SK-N-SH treated with all-trans-retinoic acid at 6 μM for 48 hours (cell line): ENCODE measurements around the gene STX19.

ENCODE experiments used
- ATAC-seq: fragments of 200-7000 bp; cut with Tn5 transposase; 3 replicates; pipeline ENCODE4 v1.9.1; 2020; ENCODE audit warnings: mild to moderate bottlenecking, moderate library complexity
- BACH2 ChIP-seq: fragments of 250-450 bp; sonication (Bioruptor Pico); IDR thresholded peaks from 2 replicates; pipeline ENCODE4 v1.9.0; 2021; ENCODE audit warnings: mild to moderate bottlenecking, borderline replicate concordance
- CREB5 ChIP-seq: fragments of 250-450 bp; sonication (Bioruptor Pico); IDR thresholded peaks from 2 replicates; pipeline ENCODE4 v1.5.1; 2020; ENCODE audit warnings: low read depth, mild to moderate bottlenecking, moderate library complexity
- CSDC2 ChIP-seq: fragments of 250-450 bp; sonication (Bioruptor Pico); IDR thresholded peaks from 2 replicates; pipeline ENCODE4 v1.5.0; 2020; ENCODE audit warnings: mild to moderate bottlenecking, moderate library complexity
- CSRNP3 ChIP-seq: fragments of 250-450 bp; sonication (Bioruptor Pico); IDR thresholded peaks from 2 replicates; pipeline ENCODE4 v1.5.1; 2021; ENCODE audit warnings: mild to moderate bottlenecking, moderate library complexity
- ESRRG ChIP-seq: fragments of 250-450 bp; sonication (Bioruptor Pico); IDR thresholded peaks from 2 replicates; pipeline ENCODE4 v1.6.1; 2021; ENCODE audit warnings: mild to moderate bottlenecking
- GLIS3 ChIP-seq: fragments of 250-450 bp; sonication (Bioruptor Pico); IDR thresholded peaks from 2 replicates; pipeline ENCODE4 v1.5.0; 2020; ENCODE audit warnings: mild to moderate bottlenecking, moderate library complexity
- ISL1 ChIP-seq: fragments of 250-450 bp; sonication (Bioruptor Pico); IDR thresholded peaks from 2 replicates; pipeline ENCODE4 v2.1.2; 2022; ENCODE audit warnings: mild to moderate bottlenecking, moderate library complexity
- OSR1 ChIP-seq: fragments of 250-450 bp; sonication (Bioruptor Pico); IDR thresholded peaks from 2 replicates; pipeline ENCODE4 v1.8.0; 2022; ENCODE audit warnings: moderate library complexity, mild to moderate bottlenecking, inconsistent platforms
- POU6F1 ChIP-seq: fragments of 250-450 bp; sonication (Bioruptor Pico); IDR thresholded peaks from 2 replicates; pipeline ENCODE4 v1.8.0; 2021; ENCODE audit warnings: low read depth, mild to moderate bottlenecking, moderate library complexity, borderline replicate concordance
- PPARA ChIP-seq: fragments of 250-450 bp; sonication (Bioruptor Pico); IDR thresholded peaks from 2 replicates; pipeline ENCODE4 v1.5.0; 2020; ENCODE audit warnings: mild to moderate bottlenecking, borderline replicate concordance
- RARB ChIP-seq: fragments of 250-450 bp; sonication (Bioruptor Pico); IDR thresholded peaks from 2 replicates; pipeline ENCODE4 v1.8.0; 2021; ENCODE audit warnings: mild to moderate bottlenecking, moderate library complexity
- SNAI2 ChIP-seq: fragments of 250-450 bp; sonication (Bioruptor Pico); IDR thresholded peaks from 2 replicates; pipeline ENCODE4 v1.5.0; 2020; ENCODE audit warnings: mild to moderate bottlenecking, moderate library complexity
- TCF4 ChIP-seq: fragments of 250-450 bp; sonication (Bioruptor Pico); IDR thresholded peaks from 2 replicates; pipeline ENCODE4 v1.8.0; 2021; ENCODE audit warnings: mild to moderate bottlenecking, moderate library complexity, borderline replicate concordance
- TOX ChIP-seq: fragments of 250-450 bp; sonication (Bioruptor Pico); IDR thresholded peaks from 2 replicates; pipeline ENCODE4 v1.8.0; 2021; ENCODE audit warnings: mild to moderate bottlenecking, moderate library complexity, borderline replicate concordance
- TSHZ2 ChIP-seq: fragments of 250-450 bp; sonication (Bioruptor Pico); IDR thresholded peaks from 2 replicates; pipeline ENCODE4 v1.5.0; 2020; ENCODE audit warnings: mild to moderate bottlenecking, moderate library complexity
- ZC3H10 ChIP-seq: fragments of 250-450 bp; sonication (Bioruptor Pico); IDR thresholded peaks from 2 replicates; pipeline ENCODE4 v1.5.1; 2021; ENCODE audit warnings: mild to moderate bottlenecking, moderate library complexity
- ZFP3 ChIP-seq: fragments of 250-450 bp; sonication (Bioruptor Pico); IDR thresholded peaks from 2 replicates; pipeline ENCODE4 v1.5.0; 2020; ENCODE audit warnings: mild to moderate bottlenecking, moderate library complexity
- ZFP30 ChIP-seq: fragments of 450-650 bp; formaldehyde crosslinking; IDR thresholded peaks from 2 replicates; pipeline ENCODE4 v1.5.0; 2022; ENCODE audit warnings: mild to moderate bottlenecking, moderate library complexity
- ZNF565 ChIP-seq: fragments of 450-650 bp; formaldehyde crosslinking; conservative IDR thresholded peaks from 2 replicates; pipeline ENCODE4 v1.5.0; 2020; ENCODE audit warnings: low read depth, mild to moderate bottlenecking, moderate library complexity
- ZNF70 ChIP-seq: fragments of 450-650 bp; formaldehyde crosslinking; IDR thresholded peaks from 2 replicates; pipeline ENCODE4 v1.5.0; 2020; ENCODE audit warnings: mild to moderate bottlenecking, moderate library complexity
- ZNF8 ChIP-seq: fragments of 450-650 bp; formaldehyde crosslinking; IDR thresholded peaks from 2 replicates; pipeline ENCODE4 v1.5.0; 2020; ENCODE audit warnings: mild to moderate bottlenecking, moderate library complexity

STX19 gene

GRCh38 chr3:93984618-93985017 is 43.8 kb downstream of the STX19 start:
- TF ChIP-seq TCF4 (CRISPR knock-in tag) = no peak
- TF ChIP-seq GLIS3 (CRISPR knock-in tag) = no peak
- no peak for TF ChIP-seq ESRRG (CRISPR knock-in tag)
- TF ChIP-seq SNAI2 (CRISPR knock-in tag) = no peak
- no peak for TF ChIP-seq PPARA (CRISPR knock-in tag)
- TF ChIP-seq BACH2 = no peak
- TF ChIP-seq ISL1 (CRISPR knock-in tag) = no peak
- TF ChIP-seq ZNF565 = no peak
- no peak for TF ChIP-seq ZC3H10 (CRISPR knock-in tag)
- no peak for TF ChIP-seq CSRNP3 (CRISPR knock-in tag)
- TF ChIP-seq CSDC2 (CRISPR knock-in tag) = no peak
- ATAC-seq = no peak

- no peak for ATAC-seq
Observed at GRCh38 chr3:93983408-93983807, 45.0 kb downstream of the STX19 start.

More at GRCh38 chr3:93983408-93983807, 45.0 kb downstream of the STX19 start:
- TF ChIP-seq TSHZ2 (no peak), CREB5 (CRISPR knock-in tag) (no peak), ZC3H10 (CRISPR knock-in tag) (no peak), GLIS3 (CRISPR knock-in tag) (no peak), PPARA (CRISPR knock-in tag) (no peak), ZNF565 (no peak), ISL1 (CRISPR knock-in tag) (no peak), ZFP3 (CRISPR knock-in tag) (no peak), ZNF8 (CRISPR knock-in tag) (no peak), ZFP30 (CRISPR knock-in tag) (no peak), CSRNP3 (CRISPR knock-in tag) (no peak), ESRRG (CRISPR knock-in tag) (no peak), ZNF70 (CRISPR knock-in tag) (no peak), OSR1 (CRISPR knock-in tag) (no peak), RARB (CRISPR knock-in tag) (no peak), POU6F1 (CRISPR knock-in tag) (no peak), TCF4 (CRISPR knock-in tag) (no peak), BACH2 (no peak), TOX (CRISPR knock-in tag) (no peak), CSDC2 (CRISPR knock-in tag) (no peak)
